ENCODE results near the gene SLC17A9. TPM values are rescaled to one million over a fixed set of nuclear protein-coding genes. Genes with fewer than 3 reads are reported as not detected.

The SLC17A9 gene, protein sequence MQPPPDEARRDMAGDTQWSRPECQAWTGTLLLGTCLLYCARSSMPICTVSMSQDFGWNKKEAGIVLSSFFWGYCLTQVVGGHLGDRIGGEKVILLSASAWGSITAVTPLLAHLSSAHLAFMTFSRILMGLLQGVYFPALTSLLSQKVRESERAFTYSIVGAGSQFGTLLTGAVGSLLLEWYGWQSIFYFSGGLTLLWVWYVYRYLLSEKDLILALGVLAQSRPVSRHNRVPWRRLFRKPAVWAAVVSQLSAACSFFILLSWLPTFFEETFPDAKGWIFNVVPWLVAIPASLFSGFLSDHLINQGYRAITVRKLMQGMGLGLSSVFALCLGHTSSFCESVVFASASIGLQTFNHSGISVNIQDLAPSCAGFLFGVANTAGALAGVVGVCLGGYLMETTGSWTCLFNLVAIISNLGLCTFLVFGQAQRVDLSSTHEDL
- 1.7 TPM for total RNA-seq
- long read RNA-seq, partial matches to known transcripts, result 0 of 2 reads
- long read RNA-seq, other reads (novel, unspliced or antisense), result 2 of 2 reads

DNA sequence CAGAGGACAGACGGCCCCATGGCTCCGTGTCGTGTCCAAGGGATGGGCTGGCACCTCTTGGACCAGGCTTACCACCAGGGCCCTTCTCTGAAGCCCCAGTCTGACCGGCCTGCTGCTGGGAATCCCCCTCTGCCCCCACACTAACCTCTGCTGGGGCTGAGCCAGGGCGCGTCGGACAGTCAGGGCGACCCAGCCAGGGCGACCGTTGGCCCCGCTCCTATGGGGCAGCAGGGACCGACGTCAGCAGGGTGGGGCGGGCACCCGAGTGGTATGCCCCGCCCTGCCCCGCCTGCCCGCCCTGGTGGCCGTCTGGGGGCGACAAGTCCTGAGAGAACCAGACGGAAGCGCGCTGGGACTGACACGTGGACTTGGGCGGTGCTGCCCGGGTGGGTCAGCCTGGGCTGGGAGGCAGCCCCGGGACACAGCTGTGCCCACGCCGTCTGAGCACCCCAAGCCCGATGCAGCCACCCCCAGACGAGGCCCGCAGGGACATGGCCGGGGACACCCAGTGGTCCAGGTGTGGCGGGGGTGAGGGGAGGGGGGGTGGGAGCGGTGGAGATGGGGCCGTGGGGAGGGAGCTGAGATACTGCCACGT lies at the start of gene SLC17A9:
Gene SLC17A9 (plus strand): TSS at position 337 of the 595 bp plus-strand sequence. CDS start 122 bp downstream, at position 459.
- DNase-seq (ENCODE audit: low spot score), result peak; percentile 84
- intact Hi-C loops (cut with DNase I), result no loop called here

DNA sequence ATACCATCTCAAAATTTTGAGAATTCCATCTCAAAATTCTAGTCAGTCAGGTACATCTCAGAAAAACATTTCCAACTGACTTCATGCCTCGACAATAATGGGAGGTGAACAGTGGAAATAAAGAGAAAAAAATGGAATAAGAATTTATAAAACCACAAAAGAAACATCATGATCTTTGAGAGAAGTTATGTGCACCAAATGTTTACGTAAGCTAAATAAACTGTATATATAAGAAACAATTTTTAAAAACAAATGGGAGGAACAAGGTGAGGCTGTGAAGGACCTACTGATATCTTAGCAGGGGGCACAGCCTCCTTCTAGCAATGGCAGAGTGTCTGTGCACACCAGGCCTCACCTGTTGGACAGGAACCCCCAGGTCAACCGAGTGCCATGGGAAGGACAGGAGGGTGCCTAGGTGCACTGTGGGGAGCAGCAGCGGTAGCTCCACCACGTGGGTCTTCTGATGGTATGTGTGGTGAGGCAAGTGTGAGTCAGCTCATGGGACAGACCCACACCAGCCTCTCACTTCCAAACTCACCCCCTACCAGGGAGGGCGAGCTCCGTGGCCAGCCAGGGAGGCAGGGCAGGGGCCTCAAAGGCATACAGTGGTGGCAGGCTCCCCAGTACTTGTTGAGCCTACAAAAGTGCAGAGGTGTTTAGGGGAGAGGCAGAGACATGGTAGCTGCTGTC lies 49.4 kb upstream of the SLC17A9 start:
- intact Hi-C loops (cut with DNase I), result loop anchor here (5.0 kb wide), 1 partner anchor 104 kb away; the partner anchor contains the start of gene BHLHE23
- peak; percentile 12 for DNase-seq (ENCODE audit: low spot score)

DNA sequence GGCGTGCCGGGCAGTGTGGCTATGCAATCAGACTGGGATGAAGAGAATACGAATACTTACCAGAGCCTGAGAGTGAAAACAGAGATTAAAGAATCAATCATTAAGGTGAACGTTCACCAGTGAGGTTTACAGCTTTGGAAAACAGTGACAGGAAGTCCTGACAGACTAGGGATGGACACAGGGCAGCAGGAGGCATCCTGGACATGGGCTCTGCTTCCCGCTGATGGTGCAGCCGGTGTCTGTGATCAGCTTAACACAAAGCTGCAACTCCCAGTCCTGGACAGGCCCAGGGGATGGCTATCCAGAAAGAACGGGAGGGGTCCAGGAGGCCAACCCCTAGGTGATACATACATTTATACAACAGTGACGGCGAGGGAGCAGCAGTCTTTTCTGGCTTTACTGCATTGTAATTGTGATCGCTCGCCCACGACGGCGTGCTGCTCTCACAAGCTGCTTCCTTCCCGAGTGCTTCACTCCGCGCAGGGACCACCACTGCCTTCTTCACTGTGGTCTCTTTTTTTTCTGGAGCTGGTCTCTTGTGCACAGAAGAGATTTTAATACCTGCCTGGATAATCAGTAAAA lies 46.9 kb upstream of the SLC17A9 start:
- DNase-seq (ENCODE audit: low spot score), result no peak
- intact Hi-C loops (cut with DNase I), result no loop called here

DNA sequence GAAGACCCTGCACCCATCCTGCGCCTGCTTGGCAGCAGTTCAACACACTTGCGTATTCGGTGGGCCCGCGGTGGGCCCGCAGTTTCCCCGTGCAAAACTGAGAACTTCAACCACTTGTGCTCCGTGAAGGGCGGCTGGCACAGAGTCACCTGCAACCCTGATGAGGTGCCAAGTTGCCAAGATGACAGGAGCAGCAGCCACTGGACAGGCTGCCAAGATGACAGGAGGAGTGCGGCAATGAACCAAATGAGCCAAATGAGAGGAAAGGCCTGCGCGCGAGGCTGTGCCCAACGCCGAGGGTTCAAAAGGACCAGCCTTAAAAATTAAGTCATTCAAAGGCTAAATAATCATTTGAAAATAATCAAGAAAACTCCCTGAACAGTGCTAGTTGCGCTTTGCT lies 46.3 kb upstream of the SLC17A9 start:
- intact Hi-C loops (cut with DNase I), result no loop called here
- DNase-seq (ENCODE audit: low spot score), result no peak

DNA sequence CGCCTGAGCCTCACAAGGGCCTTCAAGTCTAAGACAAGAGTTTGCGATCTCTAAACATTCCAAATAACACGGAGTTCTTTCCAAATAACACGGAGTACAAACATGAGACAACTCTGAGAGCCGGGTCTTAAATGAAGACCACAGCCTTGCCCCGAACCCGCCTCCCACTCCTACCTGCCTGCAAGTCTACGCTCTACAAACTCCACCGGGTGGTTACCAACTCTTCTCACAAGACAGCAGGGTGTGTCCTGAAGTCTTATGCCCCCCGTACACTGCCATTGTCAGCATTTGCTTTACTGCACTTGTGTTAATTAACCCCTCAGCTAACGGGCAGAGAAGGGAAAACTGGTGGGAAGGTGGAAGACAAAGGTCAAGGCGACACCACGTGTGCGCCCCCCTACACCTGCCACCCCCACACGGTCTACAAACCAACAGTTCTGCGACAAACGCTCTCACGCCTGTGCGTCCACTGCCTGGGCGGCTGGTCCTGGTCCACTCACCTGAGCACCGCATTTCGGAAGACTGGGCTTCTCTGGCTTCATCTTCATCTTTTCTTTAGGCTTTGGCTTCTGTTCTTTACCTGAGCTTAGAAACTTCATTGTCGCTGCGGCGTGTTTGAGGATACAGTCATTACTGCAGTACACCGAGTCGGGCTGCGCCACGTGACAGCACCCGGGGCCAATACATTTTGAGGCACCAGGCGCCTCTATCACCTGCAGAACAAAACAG lies 45.7 kb upstream of the SLC17A9 start:
- DNase-seq (ENCODE audit: low spot score), result no peak
- intact Hi-C loops (cut with DNase I), result no loop called here

DNA sequence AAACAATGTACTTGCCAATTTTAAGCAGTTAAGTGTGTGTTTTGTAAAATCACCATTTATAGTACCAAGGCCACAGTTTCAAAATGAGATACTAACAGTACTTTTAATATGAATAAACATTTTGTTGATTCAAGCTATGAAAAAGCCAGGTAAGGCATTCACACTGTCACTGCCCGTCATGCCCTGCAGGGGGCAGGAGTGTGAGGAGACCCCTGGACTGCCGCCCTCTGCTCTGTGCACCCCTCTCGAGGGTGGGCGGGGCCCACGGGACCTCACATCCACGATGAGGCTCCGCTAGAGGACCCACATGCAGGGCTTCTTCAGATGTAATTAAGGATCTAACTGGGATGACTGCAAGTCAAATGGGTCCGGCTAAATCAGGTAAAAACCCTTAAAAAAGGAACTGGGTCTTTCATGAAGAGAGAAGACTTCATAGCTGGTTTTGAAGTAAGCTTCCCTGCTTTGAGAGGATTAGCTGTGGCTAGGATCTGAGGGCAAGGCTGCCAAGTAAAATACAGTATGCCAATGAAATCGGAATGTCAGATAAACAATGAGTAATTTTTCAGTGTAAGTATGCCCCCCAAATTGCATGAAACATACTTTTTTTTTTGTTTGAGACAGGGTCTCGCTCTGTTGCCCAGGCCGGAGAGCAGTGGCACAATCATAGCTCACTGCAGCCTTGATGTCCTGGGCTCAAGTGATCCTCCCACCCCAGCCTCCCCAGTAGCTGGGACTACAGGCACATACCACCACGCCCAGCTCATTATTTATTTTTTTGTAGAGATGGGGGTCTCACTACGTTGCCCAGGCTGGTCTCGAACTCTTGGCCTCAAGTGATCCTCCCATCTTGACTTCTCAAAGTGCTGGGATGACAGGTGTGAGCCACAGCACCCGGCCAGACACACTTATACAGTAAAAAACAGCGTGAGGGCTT lies 44.9 kb upstream of the SLC17A9 start:
- DNase-seq (ENCODE audit: low spot score), result no peak
- intact Hi-C loops (cut with DNase I), result no loop called here

DNA sequence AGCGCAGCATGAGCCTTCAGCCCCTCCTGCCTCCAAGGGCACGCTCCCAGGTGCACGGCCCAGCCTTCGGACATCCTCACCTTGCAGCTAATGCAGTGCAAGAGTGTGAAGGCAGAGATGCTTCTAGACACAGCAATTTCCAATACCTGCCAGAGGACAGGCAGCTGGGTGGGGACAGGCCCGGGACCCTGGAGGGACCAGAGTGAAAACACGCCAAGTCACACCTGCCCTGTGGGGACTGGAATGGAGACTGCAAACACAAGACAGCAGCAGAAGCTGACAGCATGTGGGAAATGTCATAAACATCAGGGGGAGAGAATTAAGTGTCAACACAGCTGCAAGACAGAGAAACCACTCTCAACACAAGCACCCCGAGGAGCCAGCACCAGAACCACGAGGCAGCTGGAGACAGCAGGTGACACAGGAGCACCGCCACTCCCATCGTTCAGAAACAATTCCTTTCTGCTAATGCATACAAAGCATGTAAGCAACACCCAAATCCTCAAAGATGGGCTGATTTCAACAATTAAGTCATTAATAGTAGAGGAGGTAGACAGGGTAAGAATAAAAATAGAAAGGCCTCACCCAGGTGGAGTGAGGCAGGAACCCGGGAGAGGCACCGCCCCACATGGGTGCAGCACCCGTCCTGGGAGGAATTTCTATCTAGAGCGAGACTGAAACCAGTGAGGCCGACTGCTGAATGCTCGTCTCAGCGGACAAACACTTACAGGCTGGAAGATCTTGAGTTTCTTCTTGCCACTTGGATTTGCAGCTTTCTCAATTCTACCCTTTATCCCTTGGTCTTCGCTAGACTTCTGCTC lies 43.3 kb upstream of the SLC17A9 start:
- intact Hi-C loops (cut with DNase I), result no loop called here
- no peak for DNase-seq (ENCODE audit: low spot score)

DNA sequence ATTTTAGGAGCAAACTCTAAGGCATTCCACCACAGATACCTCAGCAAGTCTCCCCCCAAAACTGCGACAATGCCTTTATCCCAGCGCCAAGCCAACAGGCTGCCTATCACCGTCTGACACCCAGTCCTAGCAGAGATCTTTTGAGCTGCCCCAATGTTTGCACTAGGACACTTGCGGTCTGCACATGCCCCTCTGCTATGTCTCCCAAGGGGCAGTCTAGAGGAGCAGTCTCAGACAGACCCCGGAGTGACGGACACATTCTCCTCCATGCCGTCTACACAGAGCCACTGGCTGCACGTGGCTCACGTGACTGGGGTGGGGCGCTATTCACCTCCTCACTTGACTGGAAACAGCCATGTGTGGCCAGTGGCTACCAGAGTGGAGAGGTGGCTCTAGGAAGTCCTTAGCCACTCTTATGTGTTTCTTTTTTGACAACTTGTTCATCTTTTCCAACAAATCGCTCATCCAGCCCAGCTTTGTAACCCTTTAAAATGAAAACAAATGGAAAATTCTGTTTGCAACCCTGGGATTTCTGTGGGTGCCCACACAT lies 42.2 kb upstream of the SLC17A9 start:
- intact Hi-C loops (cut with DNase I), result no loop called here
- DNase-seq (ENCODE audit: low spot score), result no peak

DNA sequence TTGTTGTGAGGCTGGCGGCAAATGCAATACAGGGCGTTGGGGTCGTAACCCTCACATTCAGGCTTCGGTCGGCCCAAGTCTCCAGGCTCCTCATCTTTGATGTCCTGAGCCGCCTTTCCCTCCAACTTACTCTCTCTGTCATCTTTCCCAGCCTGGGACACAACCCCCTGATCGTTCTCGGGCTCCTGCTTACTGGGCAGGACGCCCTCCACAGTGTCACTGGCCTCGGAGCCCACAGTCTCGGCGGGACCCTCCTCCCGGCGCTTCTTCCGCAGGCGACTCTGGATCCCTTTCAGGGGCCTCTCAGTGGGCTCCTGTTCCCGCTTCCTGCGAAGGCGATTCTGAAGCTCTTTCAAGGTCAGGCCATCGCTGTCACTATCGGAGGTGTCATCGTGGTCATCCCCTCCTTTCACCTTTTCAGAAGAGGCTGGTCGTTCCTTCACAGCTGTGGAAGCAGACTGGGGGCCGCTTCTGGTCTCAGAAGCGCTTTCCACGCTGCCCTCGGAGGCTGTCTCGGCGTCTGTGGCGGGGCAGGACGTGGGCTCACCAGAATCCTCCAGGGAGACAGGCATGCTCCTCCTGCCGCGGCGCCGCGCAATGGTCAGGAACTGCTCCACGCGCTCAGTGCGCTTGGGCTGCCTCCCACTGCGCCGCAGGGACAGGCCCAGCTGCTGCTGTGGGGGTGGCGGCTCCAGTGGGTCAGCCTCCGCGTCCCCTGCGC lies 41.6 kb upstream of the SLC17A9 start:
- DNase-seq (ENCODE audit: low spot score), result no peak
- intact Hi-C loops (cut with DNase I), result no loop called here

DNA sequence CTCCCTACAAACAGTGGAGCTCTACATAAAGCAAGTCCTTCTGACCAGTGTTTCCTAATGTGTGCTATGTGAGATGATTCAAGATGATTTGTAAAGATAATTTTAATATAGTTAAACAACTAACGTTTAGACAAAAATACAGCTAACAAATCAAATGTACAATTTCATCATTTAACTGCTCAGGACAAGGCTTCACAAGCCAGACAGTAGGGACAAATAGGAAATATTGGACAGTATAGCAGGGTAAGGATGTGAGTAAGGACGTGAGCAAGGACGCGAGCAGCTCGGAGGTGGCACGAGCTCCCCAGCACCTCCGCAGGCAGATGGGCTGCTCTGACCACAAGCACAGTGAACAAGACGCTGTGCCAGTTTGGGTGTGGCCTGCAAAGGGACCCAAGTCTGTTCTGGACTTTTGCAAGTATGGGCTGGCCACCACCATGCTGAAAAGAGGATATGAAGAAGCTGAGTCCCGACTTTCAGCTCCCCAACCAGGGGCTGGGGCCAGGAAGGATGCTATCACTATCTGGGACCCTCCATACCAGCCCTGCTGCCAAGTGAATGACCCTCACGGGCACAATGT lies 40.7 kb upstream of the SLC17A9 start:
- intact Hi-C loops (cut with DNase I), result no loop called here
- DNase-seq (ENCODE audit: low spot score), result no peak

DNA sequence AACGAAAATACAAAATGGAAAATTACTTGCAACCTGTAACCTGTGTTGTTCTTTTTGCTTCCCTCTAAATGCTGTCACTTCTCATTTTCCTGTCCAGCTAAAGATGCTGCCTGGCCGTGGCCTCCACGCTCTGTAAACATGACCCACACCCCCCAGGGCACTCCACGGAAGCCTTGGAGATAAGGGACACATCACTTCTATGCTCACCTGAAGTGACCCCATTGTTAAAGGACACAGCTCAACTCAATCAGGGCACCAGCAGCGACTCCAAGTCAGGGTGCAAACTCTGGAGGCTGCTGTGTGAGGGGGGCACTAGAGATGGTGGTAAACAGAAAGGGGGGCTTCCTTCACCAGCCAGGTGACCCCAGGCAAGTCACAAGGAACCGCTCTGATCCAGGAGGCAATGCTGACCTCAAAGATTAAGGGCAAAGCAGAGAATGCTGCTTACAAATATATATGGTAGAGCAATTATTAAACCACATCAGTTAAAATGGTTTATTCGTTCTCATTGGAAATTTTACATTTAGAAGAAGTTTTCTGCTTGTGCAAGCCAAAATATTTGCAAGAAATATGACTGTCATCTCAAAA lies 39.4 kb upstream of the SLC17A9 start:
- intact Hi-C loops (cut with DNase I), result no loop called here
- no peak for DNase-seq (ENCODE audit: low spot score)

DNA sequence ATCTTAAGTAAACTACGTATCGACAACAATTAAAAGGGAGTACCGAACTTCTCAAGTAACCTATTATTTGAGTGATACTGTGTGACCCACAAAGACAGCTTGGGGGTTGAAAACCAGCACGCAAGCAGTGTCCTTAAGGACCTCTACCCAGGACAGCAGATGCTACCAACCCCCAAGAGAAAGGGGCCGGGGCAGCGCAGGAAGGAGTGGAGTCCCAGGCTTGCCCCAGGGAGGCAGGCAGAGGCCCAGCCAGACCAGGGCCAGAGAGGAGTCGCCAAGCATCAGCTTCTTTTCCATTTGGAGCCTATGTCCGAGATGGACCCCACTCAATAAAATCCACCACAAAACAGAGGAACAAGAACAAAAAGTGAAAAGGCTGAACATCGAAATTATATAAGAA lies 38.1 kb upstream of the SLC17A9 start:
- DNase-seq (ENCODE audit: low spot score), result no peak
- intact Hi-C loops (cut with DNase I), result no loop called here

DNA sequence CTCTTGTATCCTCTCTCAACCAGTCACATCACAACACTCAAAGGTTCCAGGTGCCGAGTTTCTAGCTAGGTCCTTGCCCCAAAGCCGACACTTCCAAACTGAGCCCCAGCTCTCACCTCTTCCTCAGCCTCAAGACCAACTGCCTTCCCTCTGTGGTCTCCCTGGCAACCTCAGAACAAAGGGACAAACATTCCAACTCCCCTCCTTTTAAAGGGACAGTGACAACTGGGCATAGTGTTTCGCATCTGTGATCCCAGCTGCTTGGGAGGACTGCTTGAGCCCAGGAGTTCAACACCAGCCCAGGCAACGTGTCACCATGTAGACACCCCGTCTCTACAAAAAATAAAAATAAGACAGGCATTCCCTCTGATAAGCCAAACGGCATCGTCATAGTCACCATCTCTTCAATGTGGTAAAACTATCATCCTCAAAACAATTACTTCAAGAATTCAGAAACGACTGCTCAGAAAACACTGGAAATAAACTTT lies 37.5 kb upstream of the SLC17A9 start:
- no peak for DNase-seq (ENCODE audit: low spot score)
- intact Hi-C loops (cut with DNase I), result no loop called here

DNA sequence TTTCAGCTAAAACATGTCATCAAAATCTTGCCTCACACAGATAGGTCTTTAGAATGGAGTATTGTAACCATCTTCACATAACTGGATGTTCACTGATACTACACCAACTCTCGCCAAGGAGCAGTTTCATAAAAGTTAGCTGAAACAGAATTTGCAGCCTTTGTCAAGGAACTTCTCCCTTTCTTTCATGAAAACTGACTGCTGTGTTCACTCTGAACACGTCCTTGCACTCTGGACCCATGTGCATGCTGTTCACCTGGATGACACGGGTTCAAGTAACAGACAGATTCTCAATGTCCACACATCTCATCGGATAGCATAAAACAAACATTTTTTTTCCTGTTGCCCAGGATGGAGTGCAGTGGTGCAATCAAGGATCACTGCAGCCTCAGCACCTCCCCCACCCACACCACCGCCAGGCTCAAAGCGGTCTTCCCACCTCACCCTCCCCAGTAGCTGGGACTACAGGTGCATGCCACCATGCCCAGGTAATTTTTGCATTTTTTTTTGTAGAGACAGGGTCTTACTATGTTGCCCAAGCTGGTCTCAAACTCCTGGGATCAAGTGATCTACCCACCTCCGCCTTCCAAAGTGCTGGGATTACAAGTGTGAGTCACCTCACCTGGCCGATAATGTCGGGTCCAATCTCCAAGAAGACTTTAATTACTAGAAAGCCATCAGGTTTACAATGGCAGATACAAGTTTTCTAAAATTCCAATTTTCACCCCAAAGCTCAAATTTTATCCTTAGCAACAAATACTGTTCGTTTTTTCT lies 35.6 kb upstream of the SLC17A9 start:
- intact Hi-C loops (cut with DNase I), result no loop called here

DNA sequence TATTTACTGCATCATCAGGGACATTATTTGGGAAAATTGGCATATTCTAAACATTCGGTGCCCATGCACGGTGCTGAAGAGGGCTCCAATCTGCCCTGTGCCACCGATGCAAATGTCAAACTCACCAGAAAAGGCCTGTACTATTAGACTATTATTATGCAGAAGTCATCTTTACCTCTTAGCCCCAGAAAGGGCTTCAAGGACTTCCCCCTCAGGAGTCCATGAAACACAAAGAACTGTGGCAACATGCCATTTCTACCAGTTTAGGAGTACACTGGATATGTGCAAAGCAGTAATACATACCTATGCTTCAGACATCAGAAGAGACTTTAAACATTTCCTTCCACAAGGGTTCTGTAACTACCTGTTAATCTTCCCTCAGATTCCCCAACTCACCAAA lies 34.8 kb upstream of the SLC17A9 start:
- DNase-seq (ENCODE audit: low spot score), result no peak
- intact Hi-C loops (cut with DNase I), result no loop called here

More for the DNA sequence above, 35.6 kb upstream of the SLC17A9 start:
- no peak for DNase-seq (ENCODE audit: low spot score)

Measured in cardiac septum (tissue), 1 donor.